Lung (tissue), 12 donors: Measurements from ENCODE around the gene SORL1. TPM values are rescaled to one million over a fixed set of nuclear protein-coding genes. Genes with fewer than 3 reads are reported as not detected.

Experiments used
- ATAC-seq: fragments of 200-7000 bp; cut with Tn5 transposase; one replicate; pipeline ENCODE4 v1.9.1; 2020; ENCODE audit warnings: moderate number of reproducible peaks; ENCODE audit not compliant: insufficient read depth, low FRiP score
- DNase-seq, 3 donors: peaks; one replicate each; pipeline ENCODE4 v3.0.0-alpha.2; 2013 to 2017
- H3K27ac ChIP-seq, 2 donors: one replicate each; pipeline ENCODE4 v1.5.1; 2013; ENCODE audit warnings: mild to moderate bottlenecking in 2 of 2, moderate library complexity in 2 of 2, control low read depth in 1 of 2, inconsistent platforms in 1 of 2, low read depth in 1 of 2, low read length in 1 of 2
- H3K27me3 ChIP-seq, 3 donors: one replicate each; pipeline ENCODE4 v1.5.1; 2013; ENCODE audit warnings: low read length in 2 of 3; ENCODE audit not compliant: control insufficient read depth in 3 of 3, insufficient read depth in 3 of 3
- H3K36me3 ChIP-seq, 4 donors: one replicate each; pipeline ENCODE4 v1.5.1; 2013; ENCODE audit warnings: low read length in 4 of 4, mild to moderate bottlenecking in 1 of 4, moderate library complexity in 1 of 4; ENCODE audit not compliant: control insufficient read depth in 4 of 4, insufficient read depth in 4 of 4
- H3K4me1 ChIP-seq, 5 donors: one replicate each; pipeline ENCODE4 v1.5.1; 2013; ENCODE audit warnings: low read length in 5 of 5, mild to moderate bottlenecking in 2 of 5, moderate library complexity in 1 of 5; ENCODE audit not compliant: control insufficient read depth in 5 of 5, insufficient read depth in 5 of 5
- H3K4me3 ChIP-seq: one replicate; pipeline ENCODE4 v1.5.1; 2013; ENCODE audit warnings: mild to moderate bottlenecking, control low read depth, moderate library complexity
- H3K9ac ChIP-seq, 2 donors: one replicate each; pipeline ENCODE4 v1.5.1; 2013; ENCODE audit warnings: low read length in 2 of 2, control low read depth in 1 of 2; ENCODE audit not compliant: insufficient read depth in 1 of 2
- H3K9me3 ChIP-seq, 4 donors: one replicate each; pipeline ENCODE4 v1.5.1; 2013; ENCODE audit warnings: low read length in 3 of 4, mild to moderate bottlenecking in 1 of 4, moderate library complexity in 1 of 4; ENCODE audit not compliant: control insufficient read depth in 4 of 4, insufficient read depth in 3 of 4
- CTCF ChIP-seq: IDR thresholded peaks from 2 replicates; pipeline ENCODE4 v1.5.1; 2012; ENCODE audit warnings: mild to moderate bottlenecking; ENCODE audit errors: control extremely low read depth, extremely low read depth
- WGBS, 2 donors: extraction: QIAGEN DNeasy Blood & Tissue Kit; methylation state at CpG; one replicate each; pipeline ENCODE4 v1.1.7; 2013; 5-methylcytosine and 5-hydroxymethylcytosine counted together
- polyA plus RNA-seq, 2 donors: library from polyadenylated mRNA; stranded (reverse); fragments of 200-250 nt; gene quantifications; one replicate each; pipeline ENCODE4 v1.2.1, GENCODE V29; 2013
- total RNA-seq, 2 donors: library from RNA; depleted of rRNA in 1 of 2; stranded (reverse); fragments of >200 nt in 1 of 2; gene quantifications; one replicate each; pipeline ENCODE4 v1.2.1, GENCODE V29; 2014 to 2021
- donor health status: control.
- donor health status: control.
- donor health status: Bipolar disorder and iron deficiency.
- donor health status: healthy.
- donor health status: DM: yes; HTN: yes; CAD: no.

Gene SORL1
- total and polyA plus RNA-seq, 4 donors = 1.9 to 67.0 (median 49.2) TPM

GRCh38 chr11:121592708-121593107 is 140.6 kb downstream of the SORL1 start:
- DNase-seq (no peak), ATAC-seq (no peak)
- no peaks in the 10 kb centered on the region for H3K27me3 ChIP-seq
- WGBS, 2 donors = 70 to 84% methylated on average over 2 of the region's 2 CpGs
- H3K36me3 ChIP-seq = peaks cover 0 to 39% (median 15%) of the 10 kb centered on the region in 4 donors
- H3K9ac ChIP-seq = no peak overlapping the region
- no peak for TF ChIP-seq CTCF
- H3K9me3 ChIP-seq = peaks cover 0 to 3% (median 0%) of the 10 kb centered on the region in 4 donors
- no peaks in the 10 kb centered on the region for H3K4me1 ChIP-seq
- H3K4me3 ChIP-seq = no peak overlapping the region
- no peak overlapping the region for H3K27ac ChIP-seq

- Histone ChIP-seq H3K27ac (peak overlapping the region in 1 of 2 donors; percentile 67), H3K27me3 (no peaks in the 10 kb centered on the region), H3K4me3 (no peak overlapping the region), H3K9me3 (peaks cover 0 to 3% (median 0%) of the 10 kb centered on the region in 4 donors), H3K36me3 (peaks cover 0 to 32% (median 12%) of the 10 kb centered on the region in 4 donors), H3K4me1 (peaks cover 0 to 3% (median 0%) of the 10 kb centered on the region in 5 donors), H3K9ac (no peak overlapping the region)
- no peak for TF ChIP-seq CTCF
- DNase-seq = no peak
- 62 to 74% methylated on average over 15 of the region's 15 CpGs for WGBS, 2 donors
- ATAC-seq = peak; percentile 87
These were observed 143.6 kb downstream of the SORL1 start for GRCh38 chr11:121595717-121596161.

- DNase-seq (no peak), ATAC-seq (no peak)
- no peak overlapping the region for H3K4me3 ChIP-seq
- H3K27me3 ChIP-seq = no peaks in the 10 kb centered on the region
- no peak overlapping the region for H3K27ac ChIP-seq
- 91 to 93% methylated on average over 19 of the region's 19 CpGs for WGBS, 2 donors
- no peak overlapping the region for H3K9ac ChIP-seq
- no peak for TF ChIP-seq CTCF
- peaks cover 0 to 3% (median 0%) of the 10 kb centered on the region in 5 donors for H3K4me1 ChIP-seq
- H3K9me3 ChIP-seq = peaks cover 0 to 3% (median 0%) of the 10 kb centered on the region in 4 donors
- peaks cover 0 to 27% (median 12%) of the 10 kb centered on the region in 4 donors for H3K36me3 ChIP-seq
These were observed 144.4 kb downstream of the SORL1 start for GRCh38 chr11:121596195-121597155.
